Measurements from ENCODE around the gene CCR3.

Gene CCR3

GRCh38 chr3:46299608-46300460, 57.6 kb downstream of the CCR3 start:
- H3K4me3 ChIP-seq (ENCODE audit: low read depth, low read length) = no peak overlapping the region
- in situ Hi-C loops (cut with HindIII; ENCODE audit: low sequenced_read_pairs) = no loop called here
- TF ChIP-seq, protein P1, sequence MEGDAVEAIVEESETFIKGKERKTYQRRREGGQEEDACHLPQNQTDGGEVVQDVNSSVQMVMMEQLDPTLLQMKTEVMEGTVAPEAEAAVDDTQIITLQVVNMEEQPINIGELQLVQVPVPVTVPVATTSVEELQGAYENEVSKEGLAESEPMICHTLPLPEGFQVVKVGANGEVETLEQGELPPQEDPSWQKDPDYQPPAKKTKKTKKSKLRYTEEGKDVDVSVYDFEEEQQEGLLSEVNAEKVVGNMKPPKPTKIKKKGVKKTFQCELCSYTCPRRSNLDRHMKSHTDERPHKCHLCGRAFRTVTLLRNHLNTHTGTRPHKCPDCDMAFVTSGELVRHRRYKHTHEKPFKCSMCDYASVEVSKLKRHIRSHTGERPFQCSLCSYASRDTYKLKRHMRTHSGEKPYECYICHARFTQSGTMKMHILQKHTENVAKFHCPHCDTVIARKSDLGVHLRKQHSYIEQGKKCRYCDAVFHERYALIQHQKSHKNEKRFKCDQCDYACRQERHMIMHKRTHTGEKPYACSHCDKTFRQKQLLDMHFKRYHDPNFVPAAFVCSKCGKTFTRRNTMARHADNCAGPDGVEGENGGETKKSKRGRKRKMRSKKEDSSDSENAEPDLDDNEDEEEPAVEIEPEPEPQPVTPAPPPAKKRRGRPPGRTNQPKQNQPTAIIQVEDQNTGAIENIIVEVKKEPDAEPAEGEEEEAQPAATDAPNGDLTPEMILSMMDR (IDR thresholded peaks at IDR 0.05; ENCODE audit: low read depth, low read length, missing control alignments) = no peak
- no peak for DNase-seq (ENCODE audit: low read depth)

DNA sequence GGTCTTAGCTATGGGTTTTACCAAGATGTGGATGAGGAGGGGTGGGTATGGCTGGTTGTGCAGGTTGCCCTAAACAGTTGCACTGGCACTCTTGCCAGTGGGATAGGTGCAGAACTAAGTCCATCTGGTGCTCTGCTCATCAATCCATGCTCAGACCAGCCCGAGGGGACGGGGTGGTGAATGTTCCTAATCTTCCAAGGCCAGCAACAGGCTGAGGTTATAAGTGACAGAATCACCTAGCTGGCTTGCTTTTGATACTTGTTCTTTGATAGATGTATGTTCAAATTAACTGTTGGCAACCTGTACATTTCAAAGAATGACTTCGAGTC, 58.2 kb downstream of the CCR3 start:
- TF ChIP-seq, protein P1 (IDR thresholded peaks at IDR 0.05; ENCODE audit: low read depth, low read length, missing control alignments) = no peak
- in situ Hi-C loops (cut with HindIII; ENCODE audit: low sequenced_read_pairs) = no loop called here
- no peak for DNase-seq (ENCODE audit: low read depth)
- no peak overlapping the region for H3K4me3 ChIP-seq (ENCODE audit: low read depth, low read length)

DNA sequence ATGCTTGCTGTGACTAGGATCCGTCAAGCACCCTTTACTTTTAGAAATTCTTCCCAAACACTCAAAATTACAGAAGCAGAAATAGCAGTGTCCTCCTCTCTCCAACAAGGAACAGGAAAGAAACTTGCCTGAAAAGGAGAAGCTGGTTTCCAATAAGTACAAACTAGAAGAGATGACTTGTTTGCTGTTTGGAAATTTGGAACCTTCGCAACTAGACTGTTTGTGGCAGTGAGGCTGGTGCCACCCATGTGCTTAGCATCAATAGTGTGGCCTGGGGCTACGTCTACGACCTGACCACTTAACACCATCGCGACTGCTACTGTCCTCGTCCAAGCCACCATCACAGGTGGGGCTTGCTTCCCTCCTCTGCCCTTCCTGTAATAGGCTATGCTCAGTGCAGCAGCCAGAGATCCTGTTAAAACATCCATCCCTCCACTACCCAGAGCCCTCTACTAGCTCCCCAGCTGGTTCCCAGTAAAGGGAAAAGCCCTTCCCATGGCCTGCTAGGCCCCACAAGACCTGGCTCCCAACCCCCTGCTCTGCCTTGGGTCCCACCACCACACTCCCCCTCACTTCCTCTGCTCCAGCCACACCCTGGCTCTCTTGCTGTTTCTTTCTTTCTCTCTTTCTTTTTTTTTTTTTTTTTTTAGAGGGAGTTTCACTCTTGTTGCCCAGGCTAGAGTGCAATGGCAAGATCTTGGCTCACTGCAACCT, 59.0 kb downstream of the CCR3 start:
- no peak for DNase-seq (ENCODE audit: low read depth)
- TF ChIP-seq, protein P1 (IDR thresholded peaks at IDR 0.05; ENCODE audit: low read depth, low read length, missing control alignments) = no peak
- H3K4me3 ChIP-seq (ENCODE audit: low read depth, low read length) = no peak overlapping the region
- in situ Hi-C loops (cut with HindIII; ENCODE audit: low sequenced_read_pairs) = no loop called here

DNA sequence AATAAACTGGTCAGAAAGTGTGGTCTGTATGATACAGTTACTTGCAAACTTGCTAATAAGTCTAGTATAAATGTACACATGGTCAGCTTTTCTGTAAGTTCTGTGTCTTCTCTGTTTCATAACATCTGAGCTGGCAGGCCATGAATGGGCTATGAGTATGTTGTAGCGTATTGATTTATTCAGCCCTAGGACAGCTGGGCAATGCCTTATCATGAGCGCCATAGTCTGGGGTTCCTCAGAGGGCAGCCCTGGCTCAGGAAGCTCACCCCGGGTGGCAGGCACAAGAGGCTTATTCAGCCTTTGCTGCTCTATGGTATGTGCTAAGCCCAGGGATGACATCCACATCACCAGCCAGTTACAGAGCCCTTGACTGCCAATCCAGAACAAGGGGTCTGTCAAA, 61.0 kb downstream of the CCR3 start:
- no peak overlapping the region for H3K4me3 ChIP-seq (ENCODE audit: low read depth, low read length)
- no peak for DNase-seq (ENCODE audit: low read depth)
- in situ Hi-C loops (cut with HindIII; ENCODE audit: low sequenced_read_pairs) = no loop called here
- TF ChIP-seq, protein P1 (IDR thresholded peaks at IDR 0.05; ENCODE audit: low read depth, low read length, missing control alignments) = no peak

GRCh38 chr3:46304739-46305138, 62.5 kb downstream of the CCR3 start:
- H3K4me3 ChIP-seq (ENCODE audit: low read depth, low read length) = no peak overlapping the region
- DNase-seq (ENCODE audit: low read depth) = no peak
- TF ChIP-seq, protein P1 (IDR thresholded peaks at IDR 0.05; ENCODE audit: low read depth, low read length, missing control alignments) = no peak
- in situ Hi-C loops (cut with HindIII; ENCODE audit: low sequenced_read_pairs) = no loop called here

DNA sequence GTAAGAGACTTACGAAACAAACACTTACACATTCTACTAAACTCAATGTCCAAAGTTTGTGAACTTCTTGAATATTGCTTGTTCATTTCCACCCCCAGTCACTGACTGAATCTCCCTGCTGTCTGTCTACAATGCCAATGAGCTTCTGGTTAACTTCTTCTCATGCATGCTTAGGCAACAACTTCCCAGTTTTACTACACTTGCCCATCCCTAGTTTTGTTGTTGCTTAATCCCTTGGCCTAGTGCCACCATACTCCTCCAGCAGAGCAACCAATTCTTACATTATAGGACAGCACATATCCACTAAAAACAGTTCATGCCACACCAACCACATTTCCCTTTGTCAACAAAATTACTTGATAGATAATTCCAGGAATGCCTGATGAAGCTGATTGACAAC, 70.7 kb downstream of the CCR3 start:
- no peak for DNase-seq (ENCODE audit: low read depth)
- H3K4me3 ChIP-seq (ENCODE audit: low read depth, low read length) = no peak overlapping the region
- in situ Hi-C loops (cut with HindIII; ENCODE audit: low sequenced_read_pairs) = no loop called here
- TF ChIP-seq, protein P1 (IDR thresholded peaks at IDR 0.05; ENCODE audit: low read depth, low read length, missing control alignments) = no peak

Measured in astrocyte of the cerebellum (primary cell).